Breast epithelium (tissue), 3 donors: ENCODE data around the gene HEATR1.

Experiments
- POLR2AphosphoS5 ChIP-seq, 3 donors: sonication (generic); formaldehyde crosslinking; IDR thresholded peaks; one replicate each; pipeline ENCODE4 v1.6.1; 2017; ENCODE audit warnings: antibody characterized with exemption in 3 of 3
- TF ChIP-seq, protein P1 (sequence below), 3 donors: fragments of 450-650 bp; IDR thresholded peaks; one replicate each; pipeline ENCODE4 v1.5.1; 2016 to 2017; ENCODE audit warnings: antibody characterized with exemption in 3 of 3, mild to moderate bottlenecking in 3 of 3, moderate library complexity in 3 of 3

DNA sequence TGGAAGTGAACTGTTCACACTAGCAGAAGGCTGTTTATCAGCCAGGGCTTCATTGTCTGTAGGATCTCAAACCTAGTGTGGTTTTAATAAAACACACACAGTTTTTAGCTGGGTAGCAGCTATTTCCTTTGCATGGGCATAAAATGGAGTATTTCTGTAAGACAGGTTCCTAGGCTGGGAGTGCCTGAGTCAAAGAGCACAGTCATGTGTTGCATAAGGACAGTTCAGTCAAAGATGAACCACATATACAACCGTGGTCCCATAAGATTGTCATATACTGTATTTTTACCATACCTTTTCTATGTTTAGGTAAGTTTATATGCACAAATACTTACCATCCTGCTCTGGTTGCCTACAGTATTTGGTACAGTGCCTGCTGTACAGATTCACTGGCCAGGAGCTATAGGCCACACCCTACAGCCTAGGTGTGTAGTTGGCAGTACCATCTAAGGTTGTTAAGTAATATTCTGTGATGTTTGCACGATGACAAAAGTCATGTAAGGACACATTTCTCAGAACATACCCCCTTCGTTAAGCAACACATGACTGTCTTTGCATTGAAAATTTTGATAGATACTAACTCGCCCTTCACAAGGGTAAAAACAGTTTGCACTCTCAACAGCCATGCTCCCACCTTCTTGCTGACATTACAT is 63.4 kb downstream of the HEATR1 start:
- no peak for TF ChIP-seq POLR2AphosphoS5 (IDR thresholded peaks at IDR 0.05)
- TF ChIP-seq, protein P1, sequence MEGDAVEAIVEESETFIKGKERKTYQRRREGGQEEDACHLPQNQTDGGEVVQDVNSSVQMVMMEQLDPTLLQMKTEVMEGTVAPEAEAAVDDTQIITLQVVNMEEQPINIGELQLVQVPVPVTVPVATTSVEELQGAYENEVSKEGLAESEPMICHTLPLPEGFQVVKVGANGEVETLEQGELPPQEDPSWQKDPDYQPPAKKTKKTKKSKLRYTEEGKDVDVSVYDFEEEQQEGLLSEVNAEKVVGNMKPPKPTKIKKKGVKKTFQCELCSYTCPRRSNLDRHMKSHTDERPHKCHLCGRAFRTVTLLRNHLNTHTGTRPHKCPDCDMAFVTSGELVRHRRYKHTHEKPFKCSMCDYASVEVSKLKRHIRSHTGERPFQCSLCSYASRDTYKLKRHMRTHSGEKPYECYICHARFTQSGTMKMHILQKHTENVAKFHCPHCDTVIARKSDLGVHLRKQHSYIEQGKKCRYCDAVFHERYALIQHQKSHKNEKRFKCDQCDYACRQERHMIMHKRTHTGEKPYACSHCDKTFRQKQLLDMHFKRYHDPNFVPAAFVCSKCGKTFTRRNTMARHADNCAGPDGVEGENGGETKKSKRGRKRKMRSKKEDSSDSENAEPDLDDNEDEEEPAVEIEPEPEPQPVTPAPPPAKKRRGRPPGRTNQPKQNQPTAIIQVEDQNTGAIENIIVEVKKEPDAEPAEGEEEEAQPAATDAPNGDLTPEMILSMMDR (IDR thresholded peaks at IDR 0.05) = no peak
